DND-41 (cell line): Measurements from ENCODE around the gene WNT9B.

Source experiments
- ATAC-seq: fragments of 200-7000 bp; cut with Tn5 transposase; 3 replicates; pipeline ENCODE4 v1.9.1; 2021; ENCODE audit warnings: low read depth; ENCODE audit not compliant: insufficient read depth
- DNase-seq: peaks from one replicate; pipeline ENCODE4 v3.0.0-alpha.2; 2020
- H2AFZ ChIP-seq: 2 replicates; pipeline ENCODE4 v1.6.0; 2012; ENCODE audit warnings: low read depth, low read length
- H3K27ac ChIP-seq: 2 replicates; pipeline ENCODE4 v1.5.1; 2012; ENCODE audit warnings: low read length, inconsistent platforms
- H3K27me3 ChIP-seq: fragments of 200-600 bp; sonication (generic); 2 replicates; pipeline ENCODE4 v1.6.0; 2012; ENCODE audit warnings: low read length, mild to moderate bottlenecking, inconsistent platforms; ENCODE audit not compliant: insufficient read depth, poor library complexity
- H3K36me3 ChIP-seq: 2 replicates; pipeline ENCODE4 v1.5.1; 2012; ENCODE audit warnings: low read length, inconsistent platforms; ENCODE audit not compliant: insufficient read depth
- H3K4me1 ChIP-seq: 2 replicates; pipeline ENCODE4 v1.5.1; 2012; ENCODE audit warnings: mild to moderate bottlenecking, low read length; ENCODE audit not compliant: insufficient read depth
- H3K4me2 ChIP-seq: 2 replicates; pipeline ENCODE4 v1.6.0; 2012; ENCODE audit warnings: mild to moderate bottlenecking, moderate library complexity, low read length, inconsistent platforms; ENCODE audit not compliant: insufficient read depth
- H3K4me3 ChIP-seq, 2 experiments: fragments of 200-600 bp in 1 of 2; shearing (Covaris generic) in 1 of 2; 2 replicates each; pipeline ENCODE4 v1.5.1; 2012 to 2016; ENCODE audit warnings: inconsistent platforms in 2 of 2, low read length in 2 of 2, mild to moderate bottlenecking in 2 of 2, low read depth in 1 of 2, moderate library complexity in 1 of 2
- H3K79me2 ChIP-seq: 2 replicates; pipeline ENCODE4 v1.6.0; 2012; ENCODE audit warnings: low read length, inconsistent platforms; ENCODE audit not compliant: insufficient read depth
- H3K9ac ChIP-seq: 2 replicates; pipeline ENCODE4 v1.6.0; 2012; ENCODE audit warnings: low read depth, mild to moderate bottlenecking, inconsistent platforms, low read length, moderate library complexity
- H3K9me3 ChIP-seq: 2 replicates; pipeline ENCODE4 v1.5.1; 2012; ENCODE audit warnings: low read length, moderate library complexity, mild to moderate bottlenecking, inconsistent platforms; ENCODE audit not compliant: insufficient read depth, severe bottlenecking
- H4K20me1 ChIP-seq: 2 replicates; pipeline ENCODE4 v1.6.0; 2012; ENCODE audit warnings: low read length; ENCODE audit not compliant: insufficient read depth
- EZH2 ChIP-seq: IDR thresholded peaks from 3 replicates; pipeline ENCODE4 v1.6.1; 2012; ENCODE audit warnings: borderline replicate concordance, low read depth, mild to moderate bottlenecking, moderate library complexity, low read length, inconsistent platforms; ENCODE audit not compliant: severe bottlenecking
- TF ChIP-seq, protein P1 (sequence below): IDR thresholded peaks from 2 replicates; pipeline ENCODE4 v1.5.1; 2012; ENCODE audit warnings: borderline replicate concordance, low read length, moderate library complexity, mild to moderate bottlenecking; ENCODE audit not compliant: poor library complexity, severe bottlenecking; ENCODE audit errors: extremely low read depth

The WNT9B gene

DNA sequence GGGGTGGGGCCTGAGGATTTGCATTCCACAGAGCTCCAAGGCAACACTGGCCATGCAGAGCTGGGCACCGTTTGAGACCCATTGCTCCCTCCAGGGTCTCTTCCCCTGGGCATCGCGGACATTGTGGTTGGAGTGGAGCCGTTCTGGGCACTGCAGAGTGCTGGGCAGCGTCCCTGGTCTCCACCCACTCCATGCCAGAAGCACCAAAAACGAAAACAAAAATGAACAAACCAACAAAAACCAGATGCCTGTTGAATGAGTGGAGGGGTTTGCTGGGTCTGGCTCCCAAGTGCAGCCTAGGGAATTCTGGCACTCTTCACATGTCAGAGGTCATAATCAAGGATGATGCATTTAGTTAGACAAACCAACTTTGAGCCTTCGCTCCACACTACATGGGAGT, 17.9 kb downstream of the WNT9B start:
- peaks cover 14% of the 10 kb centered on the region for H3K4me1 ChIP-seq
- no peak overlapping the region for H3K9ac ChIP-seq
- DNase-seq (no peak), ATAC-seq (no peak)
- H3K9me3 ChIP-seq = no peaks in the 10 kb centered on the region
- no peak overlapping the region for H3K27ac ChIP-seq
- peaks cover 6% of the 10 kb centered on the region; the same call in 1 of the 2 replicates for H4K20me1 ChIP-seq
- no peak overlapping the region for H2AFZ ChIP-seq
- no peak overlapping the region for H3K4me3 ChIP-seq
- no peaks in the 10 kb centered on the region for H3K27me3 ChIP-seq
- no peaks in the 10 kb centered on the region for H3K36me3 ChIP-seq
- H3K79me2 ChIP-seq = no peaks in the 10 kb centered on the region
- no peak overlapping the region for H3K4me2 ChIP-seq
- TF ChIP-seq EZH2 = no peak

DNA sequence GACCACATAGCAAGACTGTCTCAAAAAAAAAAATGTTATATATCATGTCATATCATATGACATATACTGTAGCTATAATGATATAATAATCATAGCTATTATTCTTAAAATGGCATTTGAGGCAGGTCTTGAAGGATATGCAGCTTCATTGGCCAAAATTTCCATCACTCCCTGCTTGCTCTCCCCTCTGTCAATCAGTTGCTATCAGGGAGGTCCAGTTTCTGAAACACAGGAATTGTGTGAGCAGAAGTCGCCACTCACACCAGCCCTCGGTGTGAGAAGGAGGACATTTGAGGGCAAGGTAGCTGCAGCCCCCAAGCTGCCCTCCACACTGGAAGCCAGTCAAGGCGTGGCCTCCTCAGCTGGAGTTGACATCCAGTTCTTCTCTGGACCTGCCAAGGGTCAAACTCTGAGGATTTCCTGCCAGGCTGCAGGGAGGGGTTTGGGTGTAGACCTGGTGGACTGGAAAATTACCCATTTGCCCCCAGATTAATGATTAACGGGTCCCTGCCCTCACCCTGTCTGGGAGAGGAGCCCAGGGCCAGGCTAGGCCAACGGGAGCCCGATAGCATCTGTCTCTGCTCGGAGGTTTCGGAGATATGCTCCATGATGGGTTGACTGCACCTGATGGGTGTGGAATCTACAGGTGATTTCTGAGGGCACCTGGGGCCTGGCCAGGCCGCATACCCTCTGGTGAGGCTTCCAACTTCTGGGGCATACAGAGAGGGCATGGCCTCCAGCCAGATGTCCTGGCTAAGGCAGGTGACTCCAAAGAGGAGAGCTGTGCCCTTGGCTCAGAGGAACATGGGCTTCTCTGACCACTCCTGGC, 18.8 kb downstream of the WNT9B start:
- H3K36me3 ChIP-seq = no peaks in the 10 kb centered on the region
- no peak for ATAC-seq
- H3K9ac ChIP-seq = no peak overlapping the region
- no peak for TF ChIP-seq EZH2
- TF ChIP-seq, protein P1, sequence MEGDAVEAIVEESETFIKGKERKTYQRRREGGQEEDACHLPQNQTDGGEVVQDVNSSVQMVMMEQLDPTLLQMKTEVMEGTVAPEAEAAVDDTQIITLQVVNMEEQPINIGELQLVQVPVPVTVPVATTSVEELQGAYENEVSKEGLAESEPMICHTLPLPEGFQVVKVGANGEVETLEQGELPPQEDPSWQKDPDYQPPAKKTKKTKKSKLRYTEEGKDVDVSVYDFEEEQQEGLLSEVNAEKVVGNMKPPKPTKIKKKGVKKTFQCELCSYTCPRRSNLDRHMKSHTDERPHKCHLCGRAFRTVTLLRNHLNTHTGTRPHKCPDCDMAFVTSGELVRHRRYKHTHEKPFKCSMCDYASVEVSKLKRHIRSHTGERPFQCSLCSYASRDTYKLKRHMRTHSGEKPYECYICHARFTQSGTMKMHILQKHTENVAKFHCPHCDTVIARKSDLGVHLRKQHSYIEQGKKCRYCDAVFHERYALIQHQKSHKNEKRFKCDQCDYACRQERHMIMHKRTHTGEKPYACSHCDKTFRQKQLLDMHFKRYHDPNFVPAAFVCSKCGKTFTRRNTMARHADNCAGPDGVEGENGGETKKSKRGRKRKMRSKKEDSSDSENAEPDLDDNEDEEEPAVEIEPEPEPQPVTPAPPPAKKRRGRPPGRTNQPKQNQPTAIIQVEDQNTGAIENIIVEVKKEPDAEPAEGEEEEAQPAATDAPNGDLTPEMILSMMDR = no peak
- H4K20me1 ChIP-seq = no peaks in the 10 kb centered on the region
- peaks cover 5% of the 10 kb centered on the region for H3K4me1 ChIP-seq
- no peak overlapping the region for H2AFZ ChIP-seq
- no peaks in the 10 kb centered on the region for H3K79me2 ChIP-seq
- H3K27ac ChIP-seq = no peak overlapping the region
- H3K27me3 ChIP-seq = no peaks in the 10 kb centered on the region
- no peak for DNase-seq
- H3K4me2 ChIP-seq = no peak overlapping the region
- H3K9me3 ChIP-seq = no peaks in the 10 kb centered on the region
- no peak overlapping the region for H3K4me3 ChIP-seq

DNA sequence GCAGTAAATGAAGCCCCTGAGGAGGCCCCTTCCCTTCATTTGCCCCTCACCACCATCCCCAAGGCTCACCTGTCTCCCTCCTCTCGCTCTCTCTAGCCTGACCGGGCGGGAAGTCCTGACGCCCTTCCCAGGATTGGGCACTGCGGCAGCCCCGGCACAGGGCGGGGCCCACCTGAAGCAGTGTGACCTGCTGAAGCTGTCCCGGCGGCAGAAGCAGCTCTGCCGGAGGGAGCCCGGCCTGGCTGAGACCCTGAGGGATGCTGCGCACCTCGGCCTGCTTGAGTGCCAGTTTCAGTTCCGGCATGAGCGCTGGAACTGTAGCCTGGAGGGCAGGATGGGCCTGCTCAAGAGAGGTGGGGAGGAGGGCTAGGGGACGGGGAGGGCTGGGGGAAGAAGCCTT, 21.0 kb downstream of the WNT9B start:
- no peaks in the 10 kb centered on the region for H4K20me1 ChIP-seq
- TF ChIP-seq, protein P1 = no peak
- TF ChIP-seq EZH2 = no peak
- H3K4me2 ChIP-seq = no peak overlapping the region
- no peak overlapping the region for H3K4me3 ChIP-seq
- no peaks in the 10 kb centered on the region for H3K27me3 ChIP-seq
- no peaks in the 10 kb centered on the region for H3K79me2 ChIP-seq
- no peak overlapping the region for H3K9ac ChIP-seq
- no peaks in the 10 kb centered on the region for H3K36me3 ChIP-seq
- H2AFZ ChIP-seq = no peak overlapping the region
- no peaks in the 10 kb centered on the region for H3K9me3 ChIP-seq
- H3K4me1 ChIP-seq = peaks cover 2% of the 10 kb centered on the region
- H3K27ac ChIP-seq = no peak overlapping the region
- DNase-seq (no peak), ATAC-seq (no peak)

DNA sequence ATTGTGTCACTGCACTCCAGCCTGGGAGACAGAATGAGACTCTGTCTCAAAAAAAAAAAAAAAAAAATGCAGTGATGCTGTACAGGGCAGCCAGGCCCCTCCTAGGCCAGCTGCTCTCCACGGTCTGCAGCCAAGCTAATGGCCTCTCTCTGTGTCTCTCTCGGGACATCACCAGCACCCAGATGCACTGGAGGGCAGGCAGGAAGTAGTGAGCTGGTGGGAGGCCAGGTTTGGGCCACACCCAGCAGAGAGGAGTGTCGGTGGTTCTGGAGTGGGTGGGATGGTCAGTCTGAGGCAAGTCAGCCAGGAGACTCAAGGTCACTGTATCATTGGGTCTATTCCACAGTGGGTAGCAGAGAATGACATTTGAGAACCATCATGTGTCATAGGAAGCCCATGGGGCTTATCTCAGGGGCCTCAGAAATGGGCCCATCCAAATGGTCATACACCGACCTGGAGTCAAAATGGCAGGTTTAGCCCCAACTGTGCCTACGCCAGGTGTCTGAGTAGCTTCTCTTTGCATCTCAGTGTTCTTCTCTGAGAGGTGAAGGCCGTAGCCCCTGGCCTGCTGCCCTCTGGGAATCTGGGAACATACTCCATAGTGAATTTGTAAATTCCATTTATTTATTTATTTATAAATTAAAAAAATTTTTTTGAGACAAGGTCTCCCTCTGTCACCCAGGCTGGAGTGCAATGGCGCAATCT, 22.7 kb downstream of the WNT9B start:
- H3K27ac ChIP-seq = no peak overlapping the region
- H2AFZ ChIP-seq = no peak overlapping the region
- TF ChIP-seq, protein P1 = no peak
- no peak for TF ChIP-seq EZH2
- H3K4me2 ChIP-seq = no peak overlapping the region
- H3K9me3 ChIP-seq = no peaks in the 10 kb centered on the region
- H4K20me1 ChIP-seq = no peaks in the 10 kb centered on the region
- DNase-seq (no peak), ATAC-seq (no peak)
- H3K4me1 ChIP-seq = peaks cover 4% of the 10 kb centered on the region
- no peaks in the 10 kb centered on the region for H3K79me2 ChIP-seq
- H3K4me3 ChIP-seq = no peak overlapping the region
- H3K9ac ChIP-seq = no peak overlapping the region
- H3K36me3 ChIP-seq = no peaks in the 10 kb centered on the region
- H3K27me3 ChIP-seq = no peaks in the 10 kb centered on the region
